HL-60/S4 treated with phorbol 12-myristate 13-acetate at 8.2 ng/mL for 4 days and 3 days (cell line): Measurements from ENCODE around the gene GATA5.

Source experiments
- in situ Hi-C: fragments of 300-500 bp; cut with MboI; formaldehyde crosslinking; loops from 2 replicates; pipeline ENCODE4 v1.15.0; 2022; ENCODE audit warnings: low sequenced_read_pairs

GATA5 gene

GRCh38 chr20:62457098-62457497, 18.7 kb downstream of the GATA5 start:
- in situ Hi-C loops = no loop called here

- in situ Hi-C loops = no loop called here
These were observed 19.9 kb downstream of the GATA5 start for GRCh38 chr20:62455929-62456328.

GRCh38 chr20:62454904-62455636, 20.7 kb downstream of the GATA5 start:
- in situ Hi-C loops = no loop called here

GRCh38 chr20:62453186-62453808, 22.5 kb downstream of the GATA5 start:
- in situ Hi-C loops = no loop called here

GRCh38 chr20:62452475-62453095, 23.2 kb downstream of the GATA5 start:
- in situ Hi-C loops = no loop called here

- in situ Hi-C loops = no loop called here
These were observed 23.8 kb downstream of the GATA5 start for GRCh38 chr20:62451970-62452369.

GRCh38 chr20:62451156-62451767, 24.5 kb downstream of the GATA5 start:
- in situ Hi-C loops = no loop called here

- in situ Hi-C loops = no loop called here
These were observed 25.7 kb downstream of the GATA5 start for GRCh38 chr20:62449951-62450691.

GRCh38 chr20:62448788-62449187, 27.0 kb downstream of the GATA5 start:
- in situ Hi-C loops = no loop called here

- in situ Hi-C loops = no loop called here
These were observed 27.8 kb downstream of the GATA5 start for GRCh38 chr20:62448038-62448437.

GRCh38 chr20:62446888-62447869, 28.6 kb downstream of the GATA5 start:
- in situ Hi-C loops = no loop called here

GRCh38 chr20:62446481-62446880, 29.3 kb downstream of the GATA5 start:
- in situ Hi-C loops = no loop called here

- in situ Hi-C loops = no loop called here
These were observed 30.0 kb downstream of the GATA5 start for GRCh38 chr20:62445553-62446340.

- in situ Hi-C loops = no loop called here
These were observed 31.5 kb downstream of the GATA5 start for GRCh38 chr20:62444286-62444685.

GRCh38 chr20:62441987-62442539, 33.7 kb downstream of the GATA5 start:
- in situ Hi-C loops = no loop called here

GRCh38 chr20:62439218-62439617, 36.6 kb downstream of the GATA5 start:
- in situ Hi-C loops = no loop called here

- in situ Hi-C loops = no loop called here
These were observed 37.9 kb downstream of the GATA5 start for GRCh38 chr20:62437927-62438326.

- in situ Hi-C loops = no loop called here
These were observed 38.3 kb downstream of the GATA5 start for GRCh38 chr20:62437496-62437895.

GRCh38 chr20:62436692-62437091, 39.1 kb downstream of the GATA5 start:
- in situ Hi-C loops = no loop called here
